Measurements from ENCODE around the gene TBC1D32.
"Not testable (repeated sequence)": the region's sequence is repeated elsewhere in the genome, so short reads cannot be mapped to it uniquely, and the experiment has no call there.

Gene TBC1D32

DNA sequence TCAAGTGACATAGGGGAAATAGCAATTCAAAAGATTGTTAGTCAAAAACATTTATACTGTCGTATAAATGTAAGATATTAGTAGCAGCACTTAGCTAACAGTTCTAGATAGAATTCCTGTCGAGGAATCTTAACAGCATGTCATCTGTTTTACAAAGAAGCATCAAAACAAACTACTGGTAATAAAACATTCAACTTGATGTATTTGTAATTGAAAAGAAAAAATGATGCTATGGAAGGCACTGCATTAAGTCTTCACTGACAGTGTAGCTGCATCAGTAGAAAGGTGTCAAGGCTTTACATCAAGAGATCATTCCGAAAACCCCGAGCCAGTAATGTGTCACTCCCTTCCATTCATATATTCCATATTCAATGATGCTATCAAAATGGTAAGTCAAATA is 223.5 kb downstream of the TBC1D32 start:
- DNase-seq: no peak

DNA sequence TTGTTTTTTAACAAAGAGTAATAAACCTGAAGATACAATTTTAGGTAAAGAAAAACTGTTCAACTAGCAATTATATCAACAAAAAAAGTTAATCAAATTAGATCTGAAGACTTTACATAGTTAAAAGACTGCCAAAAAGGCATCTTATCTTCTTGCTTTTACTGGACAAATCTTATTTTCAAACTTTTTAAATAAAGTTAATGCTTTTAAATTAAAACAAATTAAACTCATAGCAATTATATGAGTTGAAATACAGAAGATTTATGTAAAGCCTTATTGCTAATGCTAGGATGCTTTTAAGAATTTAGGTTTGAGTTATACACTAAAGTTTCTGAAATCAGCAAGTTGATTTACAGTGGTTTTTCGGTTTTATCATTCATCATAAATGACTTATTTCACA is 227.3 kb downstream of the TBC1D32 start:
- no peak for DNase-seq

DNA sequence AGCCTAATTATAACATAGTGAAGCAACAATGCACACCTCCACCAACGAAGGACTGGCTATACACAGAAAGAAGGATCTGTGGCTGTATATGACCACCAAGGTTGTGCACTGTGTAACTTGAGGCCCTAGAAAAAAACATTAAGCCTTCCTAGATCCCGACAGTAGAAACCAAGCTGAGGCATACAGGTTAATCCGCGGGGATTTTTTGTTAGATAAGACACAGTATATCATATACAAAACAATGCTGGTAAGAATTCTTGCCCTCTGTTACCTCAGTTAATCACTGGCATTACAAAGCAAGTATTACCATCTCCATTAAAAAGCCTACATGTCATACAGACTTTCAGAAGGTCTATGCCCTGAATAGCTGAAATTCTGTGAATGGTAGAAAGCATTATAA is 228.8 kb downstream of the TBC1D32 start:
- no peak for DNase-seq

DNA sequence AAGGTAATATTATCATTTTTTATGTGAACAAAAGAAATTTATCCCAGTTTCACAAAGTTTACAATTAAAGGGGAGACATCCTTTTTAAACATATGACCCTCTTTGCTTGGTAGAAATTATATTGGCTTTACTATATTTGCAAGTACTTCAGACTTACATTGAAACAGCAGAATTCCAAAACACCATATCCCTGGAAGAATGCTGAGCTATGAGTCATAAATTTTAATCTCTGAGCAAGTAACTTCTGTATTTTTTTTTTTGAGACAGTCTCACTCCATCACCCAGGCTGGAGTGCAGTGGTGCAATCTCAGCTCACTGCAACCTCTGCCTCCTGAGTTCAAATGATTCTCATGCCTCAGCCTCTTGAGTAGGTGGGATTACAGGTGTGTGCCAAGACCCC is 240.4 kb downstream of the TBC1D32 start:
- DNase-seq: no peak

- DNase-seq: no peak
Measured at GRCh38 chr6:121090492-121090891, 243.8 kb downstream of the TBC1D32 start.

DNA sequence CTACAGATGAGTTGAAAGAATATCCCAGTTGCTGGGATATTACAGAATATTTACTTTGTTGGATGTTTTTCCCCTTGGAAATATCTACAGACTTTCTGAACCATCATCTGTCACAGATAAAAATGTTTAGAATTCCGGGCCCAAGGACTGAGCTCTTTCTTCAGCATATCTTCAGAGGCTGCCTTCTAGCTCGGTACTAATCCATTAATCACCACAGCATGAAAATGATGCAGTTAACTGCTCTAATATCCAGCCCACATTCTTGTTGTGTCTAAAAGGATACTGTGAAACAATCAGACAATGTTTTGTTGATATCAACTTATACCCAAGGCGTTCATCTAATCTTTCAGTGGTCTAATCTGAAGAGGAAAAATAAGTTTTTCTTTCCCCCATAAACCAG is 247.4 kb downstream of the TBC1D32 start:
- DNase-seq: no peak

DNA sequence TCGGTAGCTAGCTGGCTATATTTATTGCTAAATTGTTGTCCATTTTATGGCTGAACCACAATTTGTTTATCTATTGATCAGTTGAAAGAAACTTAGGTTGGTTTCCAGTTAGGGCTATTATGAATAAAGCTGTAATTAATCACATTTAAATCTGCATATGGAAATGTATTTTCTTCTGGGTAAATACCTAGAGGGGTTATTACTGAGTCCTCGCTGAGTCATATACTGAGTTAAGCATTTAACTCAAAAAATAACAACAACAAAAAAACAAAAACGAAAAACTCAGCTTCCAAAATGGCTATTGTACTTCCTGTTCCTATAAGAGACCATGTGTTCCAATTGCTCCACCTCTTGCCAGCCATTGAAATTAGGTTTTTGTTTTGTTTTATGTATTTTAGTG is 258.2 kb downstream of the TBC1D32 start:
- DNase-seq: no peak

- not testable (repeated sequence) for DNase-seq
Measured at GRCh38 chr6:121068749-121069148, 265.5 kb downstream of the TBC1D32 start.

- no peak for DNase-seq
Measured at GRCh38 chr6:121067381-121067780, 266.9 kb downstream of the TBC1D32 start.

DNA sequence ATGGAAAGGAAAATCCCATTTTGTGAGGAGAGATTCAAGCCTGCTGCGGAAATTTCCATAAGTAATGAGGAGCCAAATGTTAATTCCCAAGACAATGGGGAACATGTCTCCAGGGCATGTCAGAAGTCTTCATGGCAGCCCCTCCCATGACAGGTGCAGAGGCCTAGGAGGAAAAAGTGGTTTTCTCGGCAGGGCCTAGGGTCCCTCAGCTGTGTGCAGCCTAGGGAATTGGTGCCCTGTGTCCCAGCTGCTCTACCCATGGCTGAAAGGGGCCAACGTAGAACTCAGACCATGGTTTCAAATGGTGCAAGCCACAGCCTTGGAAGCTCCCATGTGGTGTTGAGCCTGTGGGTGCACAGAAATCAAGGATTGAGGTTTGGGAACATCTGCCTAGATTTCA is 269.9 kb downstream of the TBC1D32 start:
- DNase-seq: no peak

DNA sequence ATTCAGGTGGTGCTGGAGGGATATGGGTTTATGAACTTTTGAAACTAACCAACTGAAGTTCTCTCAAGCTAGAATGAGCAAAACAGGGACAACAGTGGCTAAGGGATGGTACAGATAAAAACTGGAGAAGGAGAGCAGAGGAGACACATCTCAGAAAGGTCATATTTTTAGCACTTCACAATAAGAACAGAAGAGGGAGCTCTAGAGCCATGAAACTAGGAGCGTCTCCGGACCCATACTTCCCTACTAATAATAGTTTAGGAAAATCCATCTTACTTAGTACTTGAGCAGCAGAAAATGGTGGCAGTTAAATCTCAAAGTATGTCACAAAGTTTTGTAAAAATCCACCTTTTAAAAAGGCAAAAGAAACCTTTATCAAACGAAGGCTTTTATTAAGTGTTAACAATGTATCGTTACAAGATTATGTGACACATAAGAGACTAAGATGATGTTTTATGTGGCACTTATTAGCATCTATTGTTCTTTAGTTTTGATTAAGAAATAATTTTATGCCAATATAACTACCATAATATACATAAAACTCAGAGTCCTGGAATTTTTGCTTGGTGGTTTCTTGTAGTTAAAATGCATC is 278.6 kb downstream of the TBC1D32 start:
- no peak for DNase-seq

- DNase-seq: not testable (repeated sequence)
Measured at GRCh38 chr6:121048593-121048992, 285.7 kb downstream of the TBC1D32 start.

DNA sequence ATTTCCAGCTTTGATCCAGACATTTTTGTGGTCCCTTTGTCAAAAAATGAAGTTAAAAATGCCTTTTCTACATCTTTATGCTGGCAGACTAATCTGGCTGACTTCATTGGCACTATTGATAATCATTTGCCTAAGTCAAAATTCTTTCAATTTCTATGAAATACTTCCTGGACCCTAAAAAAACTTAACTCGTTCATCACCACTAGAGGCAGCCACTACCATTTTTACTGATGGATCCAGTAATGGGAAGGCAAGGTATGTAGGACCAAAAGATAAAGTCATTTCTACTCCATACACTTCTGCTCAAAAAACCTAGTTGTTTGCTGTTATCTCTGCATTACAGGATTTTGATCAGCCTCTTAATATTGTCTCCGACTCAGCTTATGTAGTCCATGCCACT is 289.4 kb downstream of the TBC1D32 start:
- DNase-seq: not testable (repeated sequence)

- DNase-seq: not testable (repeated sequence)
Measured at GRCh38 chr6:121043706-121044105, 290.6 kb downstream of the TBC1D32 start.

- DNase-seq: not testable (repeated sequence)
Measured at GRCh38 chr6:121043211-121043610, 291.1 kb downstream of the TBC1D32 start.

- DNase-seq: no peak
Measured at GRCh38 chr6:121042766-121043165, 291.5 kb downstream of the TBC1D32 start.

DNA sequence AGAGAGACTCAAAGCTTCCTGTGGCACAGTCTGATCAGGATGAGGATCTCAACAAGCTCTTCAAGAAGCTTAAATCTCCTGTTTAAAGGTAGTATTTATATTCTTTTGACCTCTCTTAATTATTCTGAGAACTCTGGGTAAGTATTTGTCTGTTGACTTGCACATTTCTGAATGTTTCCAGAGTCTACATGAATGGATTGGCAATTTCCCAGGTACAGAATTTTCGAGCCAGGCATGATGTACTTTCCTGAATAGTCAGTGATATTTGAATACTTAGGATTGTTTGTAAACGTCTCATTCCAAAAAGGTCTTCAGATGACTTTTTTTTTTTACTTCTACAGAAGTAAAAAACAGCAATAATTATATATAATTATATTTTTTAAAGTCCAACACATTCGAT is 293.4 kb downstream of the TBC1D32 start:
- DNase-seq: no peak

GRCh38 chr6:121033091-121033490 is 301.2 kb downstream of the TBC1D32 start:
- no peak for DNase-seq

DNA sequence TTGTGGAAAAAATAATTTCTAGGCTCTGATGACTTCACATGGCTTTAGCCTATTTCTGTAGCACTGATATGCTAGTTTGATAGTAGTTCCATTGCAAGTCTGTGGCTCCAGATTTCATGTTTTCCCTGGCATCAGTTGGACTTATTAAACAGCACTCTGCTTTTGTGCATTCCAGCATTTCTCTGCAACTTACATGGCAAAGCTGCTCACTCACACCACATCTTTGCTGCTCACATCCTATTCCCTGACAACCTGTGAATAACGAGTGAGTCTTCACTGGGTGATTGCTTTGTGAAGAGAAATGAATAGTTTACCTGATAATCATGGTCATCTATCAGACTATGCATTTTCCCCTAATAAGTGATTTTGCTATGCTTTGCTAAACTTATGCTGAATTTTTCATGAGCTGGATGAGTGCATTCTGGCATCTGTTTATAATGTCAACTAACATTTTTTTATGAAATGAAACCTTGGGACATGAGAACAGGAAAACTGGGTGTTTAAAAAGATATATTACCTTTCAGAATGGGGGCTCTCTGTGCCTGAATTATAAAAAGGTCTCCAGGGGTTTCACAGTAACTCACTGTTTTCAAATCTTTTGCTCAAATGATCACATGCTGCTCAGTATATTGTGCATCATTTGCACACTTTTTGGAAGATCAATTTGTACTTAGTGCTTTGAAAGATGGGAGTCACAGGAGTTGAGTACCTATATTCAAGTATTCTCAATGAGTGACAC is 301.8 kb downstream of the TBC1D32 start:
- no peak for DNase-seq
